Middle frontal gyrus (tissue), 1 donor: Measurements from ENCODE around the gene YARS1.

ENCODE experiments used
- DNase-seq: peaks from one replicate; pipeline ENCODE4 v3.0.0-alpha.2; 2015; ENCODE audit warnings: low spot score; ENCODE audit errors: extremely low spot score

The YARS1 gene

DNA sequence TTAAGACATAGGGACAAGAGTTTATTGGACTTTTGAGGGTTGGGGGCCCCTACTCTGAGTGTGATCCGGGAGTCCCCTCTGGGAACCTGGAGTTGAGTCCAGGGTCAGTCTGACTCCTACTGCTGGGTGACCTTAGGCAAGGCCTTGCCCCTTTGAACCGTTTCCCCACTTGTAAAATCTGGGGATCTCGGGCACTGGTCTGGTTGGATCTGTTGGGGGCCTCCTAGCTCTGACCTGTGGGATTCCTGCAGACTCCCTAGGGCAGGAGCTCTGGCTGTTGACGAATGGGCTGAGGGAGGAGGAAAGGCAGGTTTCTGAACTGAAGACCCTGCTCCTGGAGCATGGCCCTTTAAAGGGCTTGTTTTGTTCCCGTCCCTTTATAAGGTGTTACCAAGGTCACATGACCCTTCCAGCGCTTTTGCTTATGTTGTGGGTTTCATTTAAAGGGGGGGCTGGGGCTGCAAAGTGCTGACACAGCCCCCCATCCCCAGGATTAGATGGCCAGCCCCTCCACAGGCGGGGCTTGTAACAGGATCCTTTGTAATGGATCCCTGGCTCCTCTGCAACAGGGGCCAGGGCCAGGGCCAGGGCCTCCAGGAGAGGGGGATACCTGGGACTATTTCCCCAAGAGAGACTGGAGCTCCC lies 50.7 kb downstream of the YARS1 start:
- DNase-seq = no peak

DNA sequence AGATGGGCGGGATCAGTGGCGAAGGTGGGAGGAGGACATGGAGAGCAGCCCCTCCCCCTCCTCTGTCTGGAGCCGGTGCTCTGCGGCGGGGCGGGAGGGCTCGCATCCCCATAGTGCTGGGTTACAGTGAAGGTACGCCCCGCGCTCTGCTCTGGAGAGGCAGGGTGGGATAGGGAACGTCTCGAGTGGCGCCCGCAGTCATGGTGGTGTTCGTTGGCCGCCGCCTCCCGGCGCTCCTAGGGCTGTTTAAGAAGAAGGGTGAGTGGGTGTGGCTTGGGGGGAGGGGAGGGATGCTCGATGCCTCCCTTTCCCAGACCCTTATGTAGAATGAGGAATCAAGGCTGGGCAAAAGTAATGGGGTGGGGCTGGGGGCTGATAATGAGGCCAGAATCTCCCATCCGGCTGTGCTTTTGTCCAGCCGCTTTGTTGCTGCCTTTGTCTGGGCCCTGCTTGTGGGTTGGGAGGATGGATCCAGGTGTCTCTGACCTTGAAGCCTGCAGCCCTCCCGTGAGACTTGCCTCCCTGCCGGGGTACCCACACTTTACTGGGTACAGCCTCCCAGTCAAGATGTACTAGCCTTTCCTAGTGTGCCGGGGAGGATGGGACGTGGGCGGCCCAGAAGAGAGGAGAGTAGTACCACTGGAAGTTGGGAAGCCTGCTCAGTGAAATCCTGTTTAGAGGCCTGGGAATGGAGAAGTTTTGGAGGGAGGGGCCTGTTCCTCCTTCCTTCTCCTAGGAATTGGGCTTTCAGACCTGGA lies 51.4 kb downstream of the YARS1 start:
- no peak for DNase-seq

DNA sequence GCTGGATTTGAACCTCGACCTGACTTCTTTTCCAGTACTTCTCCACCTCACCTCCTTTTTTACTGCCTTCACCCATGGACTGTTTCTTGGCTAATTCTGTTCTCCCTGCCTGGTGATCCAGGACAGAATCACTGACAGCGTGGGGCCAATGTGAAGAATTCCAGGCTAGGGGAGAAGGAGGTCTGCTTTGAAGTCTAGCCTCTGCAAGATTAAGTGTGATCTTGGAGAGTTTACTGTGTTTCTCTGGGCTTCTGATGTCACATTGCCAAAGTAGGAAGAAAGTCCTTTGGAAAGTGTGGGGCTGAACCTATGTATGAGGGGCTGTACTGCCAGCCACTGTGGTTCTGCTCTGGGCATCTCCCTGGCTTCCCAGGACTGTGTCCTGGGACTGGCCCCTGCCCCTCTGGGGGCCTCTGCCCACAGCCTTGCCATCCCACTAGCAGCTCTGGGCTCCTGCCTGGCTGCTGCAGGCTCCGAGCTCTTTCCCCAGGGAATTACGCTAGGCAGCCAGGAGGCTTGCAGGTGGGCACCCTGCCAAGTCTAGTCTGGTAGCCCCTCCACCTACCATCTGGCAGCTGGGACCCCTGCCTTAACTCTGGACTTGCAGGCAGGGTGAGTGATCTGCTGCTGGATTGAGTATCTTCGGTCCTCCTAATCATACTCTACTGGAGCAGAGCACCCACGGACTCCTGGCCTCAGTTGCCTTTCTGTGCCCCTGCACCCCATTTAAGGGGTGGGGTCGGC lies 52.2 kb downstream of the YARS1 start:
- DNase-seq = no peak

DNA sequence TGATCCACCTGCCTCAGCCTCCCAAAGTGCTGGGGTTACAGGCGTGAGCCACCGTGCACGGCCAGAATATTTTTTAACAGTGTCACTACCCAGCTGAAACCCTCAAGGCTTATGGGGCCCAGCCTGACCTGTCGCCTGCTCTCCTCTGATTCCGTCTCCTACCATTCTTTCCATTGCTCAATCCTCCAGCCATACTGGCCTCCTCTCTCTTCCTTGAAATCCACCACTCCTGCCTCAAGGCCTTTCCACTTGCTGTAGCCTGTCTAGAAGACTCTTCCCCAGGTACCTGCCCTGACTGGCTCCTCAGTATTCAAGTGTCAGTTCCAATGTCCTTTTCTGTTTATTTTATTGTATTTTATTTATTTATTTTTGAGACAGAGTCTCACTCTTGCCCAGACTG lies 53.9 kb downstream of the YARS1 start:
- DNase-seq = no peak

DNA sequence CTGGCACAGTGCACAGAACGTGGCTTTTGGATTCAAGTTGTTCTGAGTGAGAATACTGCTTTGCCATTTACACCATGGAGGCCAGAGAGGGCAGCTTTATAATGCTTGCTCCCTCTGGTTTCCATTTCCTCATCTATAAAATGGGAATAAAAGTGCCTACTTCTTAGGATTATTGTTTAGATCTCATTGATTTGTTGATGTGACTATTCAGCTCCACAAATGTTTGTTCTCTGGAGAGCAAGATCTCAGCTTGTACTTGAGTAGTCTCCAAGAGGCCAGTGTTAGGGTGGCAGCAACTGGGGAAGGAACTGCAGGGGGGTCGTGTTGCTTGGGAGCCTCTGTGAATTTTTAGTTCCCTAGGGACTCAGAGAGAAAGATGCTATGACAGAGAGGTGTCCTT lies 55.2 kb downstream of the YARS1 start:
- DNase-seq = no peak

DNA sequence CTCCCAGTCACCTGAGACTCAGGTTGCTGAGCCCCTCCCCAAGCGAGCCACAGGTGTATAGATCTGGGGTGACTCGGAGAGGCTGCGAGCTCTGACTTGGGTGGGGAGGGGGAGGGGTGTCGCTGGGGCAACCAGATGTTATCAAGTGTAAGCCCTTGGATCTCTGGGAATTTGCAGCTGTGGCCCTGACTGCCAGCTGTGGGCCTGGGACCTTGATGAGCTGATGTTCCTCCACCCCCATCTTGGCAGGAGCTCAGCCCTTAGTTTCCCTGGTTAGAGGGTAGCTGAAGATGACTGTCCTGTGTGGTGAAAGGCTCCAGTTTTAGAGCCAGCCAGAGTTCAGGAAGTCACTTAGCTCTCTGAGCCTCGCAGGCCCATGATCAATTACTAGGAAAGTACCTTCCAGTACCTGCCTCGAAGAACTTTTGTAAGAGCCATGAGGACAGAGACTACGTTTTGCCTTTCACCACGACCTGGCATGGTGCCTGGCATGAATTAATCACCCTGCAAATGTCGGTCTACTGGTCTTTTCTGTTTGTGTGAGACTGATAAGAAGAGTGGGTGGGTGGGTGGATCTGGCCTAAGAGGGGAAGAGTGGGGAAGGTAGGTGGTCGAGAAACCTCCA lies 55.8 kb downstream of the YARS1 start:
- DNase-seq = no peak

DNA sequence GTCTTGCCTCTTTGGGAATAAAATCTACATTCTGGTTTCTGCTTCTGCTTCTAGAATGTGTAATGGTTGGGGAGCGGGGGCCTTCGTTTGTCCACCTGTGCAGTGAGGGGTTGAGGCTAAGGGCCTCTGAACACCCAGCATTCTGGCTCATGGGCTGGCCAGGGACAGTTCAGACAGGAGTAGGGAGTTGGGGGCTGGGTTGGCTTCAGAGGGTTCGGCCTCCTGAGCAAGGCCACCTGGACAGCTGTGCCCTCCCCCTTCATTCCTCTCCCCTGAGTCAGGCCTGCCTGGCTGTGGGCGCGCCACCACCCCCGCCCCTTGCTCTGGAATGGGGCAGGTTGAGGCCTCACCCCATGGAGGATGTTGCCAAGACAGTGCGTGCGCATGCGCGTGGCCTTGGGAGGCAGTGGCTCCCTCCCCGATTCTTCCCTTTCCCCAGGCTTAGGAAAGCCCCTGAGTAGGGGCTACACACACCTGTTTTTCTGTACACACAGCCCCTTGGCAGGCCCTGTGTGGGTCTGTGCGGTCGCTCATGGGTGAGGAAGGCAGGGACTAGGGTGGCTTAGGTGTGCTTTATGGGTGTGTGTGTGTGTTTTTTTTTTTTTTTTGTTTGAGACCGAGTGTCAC lies 57.0 kb downstream of the YARS1 start:
- no peak for DNase-seq

DNA sequence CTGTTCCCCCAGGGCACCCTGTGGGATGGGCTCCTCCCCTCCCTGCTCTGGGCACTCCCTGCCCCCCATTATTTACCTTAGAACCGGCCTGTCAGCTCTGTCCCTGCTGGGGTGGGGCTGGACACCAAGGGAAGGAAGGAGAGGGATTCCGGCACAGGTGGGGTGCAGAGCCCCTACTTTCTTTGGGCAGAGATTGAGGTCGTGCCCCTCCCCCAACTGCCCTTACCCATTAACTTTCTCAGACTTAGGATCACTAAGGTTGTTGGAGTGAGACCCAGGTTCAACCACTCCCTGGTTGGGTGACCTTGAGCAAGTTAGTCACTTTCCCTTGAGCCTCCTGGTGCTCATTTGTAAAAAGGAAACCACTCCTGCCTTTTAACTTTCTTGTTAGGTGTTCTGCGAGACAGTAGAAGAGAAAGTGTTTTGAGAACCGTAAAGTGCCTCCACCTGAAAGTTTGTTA lies 57.6 kb downstream of the YARS1 start:
- DNase-seq = no peak

DNA sequence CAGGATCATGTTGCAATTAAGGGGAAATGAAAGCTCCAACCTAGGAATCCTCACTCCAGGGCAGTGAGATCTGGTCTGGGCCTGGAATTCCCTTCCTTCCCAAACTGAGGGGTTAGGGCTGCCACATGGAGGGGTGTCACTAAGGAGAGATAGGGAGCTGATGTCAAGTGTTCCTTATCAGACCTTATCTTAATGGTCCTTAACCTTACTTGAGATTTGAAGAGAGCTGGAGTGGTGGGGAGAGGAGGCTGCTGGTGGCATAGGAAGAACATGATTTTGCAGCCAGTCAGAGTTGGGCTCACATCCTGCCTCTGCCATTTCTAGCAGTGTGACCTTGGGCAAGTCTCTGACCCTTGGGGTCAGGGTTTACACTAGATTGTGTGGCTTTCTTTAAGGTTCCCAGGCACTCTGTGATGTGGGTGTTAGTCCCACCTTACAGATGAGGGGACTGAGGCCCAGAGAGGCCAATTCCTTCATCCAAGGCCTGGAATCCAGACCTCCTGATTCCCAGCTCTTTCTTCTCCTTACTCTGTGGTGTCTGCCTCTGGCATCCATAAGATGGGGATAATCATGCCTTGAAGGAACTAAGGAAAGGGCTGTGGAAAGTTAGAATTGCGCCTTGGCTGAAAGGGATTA lies 58.2 kb downstream of the YARS1 start:
- DNase-seq = no peak

DNA sequence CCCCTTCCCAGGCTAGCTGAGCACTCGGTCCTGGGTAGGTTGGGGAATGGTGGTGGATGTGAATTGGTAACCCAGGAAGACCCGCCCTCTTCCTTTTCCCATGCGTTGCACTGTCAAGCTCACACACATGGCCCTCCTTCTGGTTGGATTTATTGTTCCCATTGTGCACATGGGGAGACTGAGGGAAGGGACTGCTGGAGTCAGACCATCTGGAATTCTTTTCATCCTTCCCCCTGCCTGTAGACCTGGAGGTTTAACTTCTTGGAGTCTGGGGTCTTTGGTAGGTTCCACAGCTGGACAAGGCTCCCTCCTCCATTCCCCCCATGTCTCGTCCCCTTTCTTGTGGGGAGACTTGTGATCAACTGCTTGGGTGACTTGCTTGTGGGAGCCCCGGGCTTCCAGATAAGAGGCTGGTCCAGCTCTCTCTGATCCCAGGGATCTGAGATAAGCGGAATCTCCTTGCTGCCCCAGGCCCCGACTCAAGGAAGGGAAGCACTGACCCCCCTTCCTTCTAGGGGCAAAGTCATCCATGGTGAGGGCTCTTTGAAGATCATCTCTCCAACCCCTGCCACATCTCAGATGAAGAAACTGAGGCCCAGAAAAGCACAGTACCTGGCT lies 58.9 kb downstream of the YARS1 start:
- DNase-seq = no peak

DNA sequence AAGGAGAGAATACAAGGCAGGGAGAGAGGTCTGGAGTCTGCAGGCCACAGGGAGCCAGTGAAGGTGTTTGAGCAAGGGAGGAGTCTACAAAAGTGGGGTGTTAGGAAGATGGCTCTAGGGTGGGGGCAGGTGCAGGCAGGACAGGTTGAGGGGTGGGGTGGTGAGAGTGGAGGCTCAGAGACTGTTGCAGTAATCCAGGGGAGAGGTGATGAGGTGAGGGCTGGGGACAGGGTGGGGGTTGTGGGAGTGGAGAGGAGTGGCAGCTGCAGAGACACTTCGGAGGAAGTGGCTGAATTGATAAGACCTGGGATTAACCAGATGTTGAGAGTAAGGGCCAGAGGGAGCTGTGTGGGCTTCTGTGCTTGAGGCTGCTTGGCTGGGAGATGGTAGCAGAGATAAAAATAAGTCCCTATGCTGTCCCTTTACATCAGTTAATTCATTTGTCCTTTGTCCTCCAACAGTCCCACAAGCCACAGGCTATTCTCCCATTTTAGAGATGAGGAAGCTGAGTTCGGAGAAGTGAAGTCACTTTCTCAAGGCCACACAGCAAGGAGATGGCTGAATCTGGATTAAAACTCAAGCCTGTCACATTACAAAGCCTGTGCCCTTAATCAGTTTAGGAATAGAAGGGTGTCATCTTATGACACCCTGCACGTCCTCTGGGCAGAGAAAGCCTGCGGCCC lies 59.8 kb downstream of the YARS1 start:
- DNase-seq = no peak

DNA sequence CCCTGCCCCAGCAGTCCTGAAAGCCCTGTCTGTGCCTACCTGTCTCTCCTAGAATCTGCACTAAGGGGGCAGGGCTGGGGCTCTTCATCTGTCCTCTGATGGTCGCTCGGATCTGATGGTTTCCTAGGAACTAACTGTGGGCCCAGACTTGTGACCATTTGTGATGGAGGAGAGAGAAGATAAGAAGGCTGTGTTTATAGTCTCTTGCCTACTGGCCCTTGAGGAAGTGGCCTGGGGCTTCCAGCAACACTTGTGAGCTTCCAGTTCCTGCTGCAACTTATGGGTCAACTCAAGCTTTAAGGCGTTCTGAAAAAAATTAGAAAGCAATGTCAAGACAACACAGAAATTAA lies 61.4 kb downstream of the YARS1 start:
- no peak for DNase-seq

DNA sequence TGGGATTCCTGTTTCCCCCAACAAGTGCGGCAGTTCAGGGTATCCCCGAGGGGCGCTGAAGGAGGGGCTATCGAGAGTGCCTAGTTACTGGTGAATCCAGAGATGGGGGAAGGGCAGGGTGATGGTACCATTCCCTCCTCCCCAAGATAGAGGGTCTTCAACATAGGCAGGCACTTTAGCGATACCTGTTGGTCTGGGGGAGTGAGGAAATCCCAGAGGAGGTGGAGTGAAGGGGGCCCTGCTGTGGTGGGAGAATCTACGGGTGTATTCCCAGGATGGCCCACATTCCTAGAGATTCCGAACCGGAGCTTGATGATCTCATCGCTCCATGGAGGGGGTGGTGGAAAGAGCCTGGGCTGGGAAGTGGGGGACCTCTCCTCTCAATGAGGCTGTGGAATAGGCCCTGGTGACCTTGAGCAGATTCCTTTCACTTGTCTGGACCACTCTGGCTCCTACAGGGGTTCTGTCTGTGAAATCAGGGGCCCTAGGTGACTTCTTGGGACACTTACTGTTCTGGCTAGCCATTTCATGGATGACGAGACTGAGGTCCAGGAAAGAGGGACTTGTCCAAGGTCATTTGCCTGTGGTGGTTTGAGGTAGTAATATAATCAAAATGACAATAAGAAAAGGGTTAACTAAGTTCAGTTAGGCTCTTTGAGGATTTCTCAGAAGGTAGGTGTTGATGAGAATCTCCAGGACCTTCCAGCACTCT lies 61.9 kb downstream of the YARS1 start:
- DNase-seq = no peak

DNA sequence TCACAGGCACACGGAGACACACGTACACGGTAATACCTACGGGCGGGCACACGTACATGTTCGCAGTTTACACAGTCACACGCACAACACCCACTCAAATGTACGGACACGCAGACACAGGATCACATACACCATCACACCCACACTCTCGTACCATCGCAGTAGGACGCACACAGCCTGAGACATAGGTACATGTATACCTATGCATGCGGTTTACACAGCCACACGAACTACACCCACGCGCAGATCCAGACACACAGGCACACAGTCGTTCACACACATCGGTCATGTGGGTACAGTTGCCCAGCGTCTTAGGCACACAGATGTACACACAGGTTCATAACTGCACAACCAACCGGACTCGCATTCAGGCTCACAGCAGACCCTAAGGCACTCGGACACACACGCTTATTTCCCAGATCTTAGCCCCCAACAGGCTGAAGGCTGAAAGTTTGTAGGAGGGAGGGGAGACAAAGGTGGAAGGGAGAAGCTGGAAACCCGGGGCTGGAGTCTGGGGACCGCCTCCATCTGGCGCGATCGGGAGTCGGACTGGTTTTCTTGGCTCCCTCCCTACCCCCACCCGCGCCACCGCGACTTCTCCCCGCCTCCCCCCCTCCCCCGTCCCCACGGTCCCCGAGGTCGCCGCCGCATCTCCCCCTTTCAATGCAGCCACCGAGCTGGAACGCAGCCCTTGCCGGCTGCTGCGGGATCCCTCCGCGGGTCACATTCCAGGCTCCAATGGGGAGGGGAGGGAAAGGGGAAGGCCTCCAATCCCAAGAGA lies 62.7 kb downstream of the YARS1 start:
- no peak for DNase-seq

DNA sequence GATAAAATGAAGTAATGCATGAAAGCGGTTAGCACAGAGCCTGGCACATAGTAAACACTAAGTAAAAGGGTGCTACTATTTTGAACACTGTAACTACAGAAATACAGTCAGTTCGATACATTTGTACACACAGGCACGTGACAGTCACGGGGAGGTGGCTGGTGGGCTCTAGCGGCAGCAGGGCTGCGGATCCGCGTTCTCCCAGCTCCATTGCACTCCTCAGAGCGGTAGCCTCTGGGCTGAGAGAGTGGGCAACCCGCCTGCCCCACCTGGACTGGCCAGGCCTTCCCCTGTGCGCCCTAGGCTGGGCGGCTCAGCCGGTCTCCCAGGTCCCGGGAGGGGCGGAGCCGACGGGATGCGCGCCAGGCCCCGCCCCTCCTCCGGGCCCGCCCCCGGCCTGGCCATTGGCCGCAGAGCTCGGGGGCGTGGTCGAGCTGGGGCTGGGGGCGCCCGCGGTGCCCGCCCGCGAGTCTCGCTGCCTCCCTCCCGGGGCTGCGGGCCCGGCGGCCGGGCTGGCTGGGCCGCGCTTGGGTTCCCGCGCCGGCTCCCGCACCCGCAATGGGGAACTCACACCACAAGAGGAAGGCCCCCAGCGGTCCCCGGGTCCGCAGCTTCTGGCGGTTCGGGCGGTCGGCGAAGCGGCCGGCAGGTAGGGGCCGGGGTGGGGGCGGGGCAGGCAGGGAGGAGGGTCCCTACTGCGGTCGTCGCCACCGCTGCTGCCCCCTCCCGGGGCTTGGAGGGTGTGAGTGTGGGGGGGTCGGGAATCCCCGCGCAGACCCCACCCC lies 63.4 kb downstream of the YARS1 start:
- DNase-seq = peak; percentile 36

DNA sequence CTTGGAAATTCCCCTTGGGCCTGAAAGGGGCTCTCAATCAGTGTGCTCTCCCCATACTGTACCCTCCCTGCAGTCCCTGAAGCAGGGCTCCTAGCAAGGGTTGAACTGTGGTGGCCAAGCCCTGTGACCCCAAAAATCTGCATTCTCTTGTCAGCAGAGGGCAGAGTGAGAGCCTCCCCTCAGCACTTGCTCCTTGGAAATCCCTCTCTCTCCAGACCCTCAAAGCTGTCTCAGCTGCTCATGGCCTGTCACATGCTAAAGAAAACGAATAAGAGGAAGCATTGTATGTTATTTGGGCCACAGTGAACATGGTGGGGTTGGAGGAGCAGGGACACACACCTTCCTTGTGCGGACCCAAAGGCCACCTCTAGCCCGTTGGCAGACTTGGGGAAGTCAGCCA lies 67.4 kb downstream of the YARS1 start:
- no peak for DNase-seq

DNA sequence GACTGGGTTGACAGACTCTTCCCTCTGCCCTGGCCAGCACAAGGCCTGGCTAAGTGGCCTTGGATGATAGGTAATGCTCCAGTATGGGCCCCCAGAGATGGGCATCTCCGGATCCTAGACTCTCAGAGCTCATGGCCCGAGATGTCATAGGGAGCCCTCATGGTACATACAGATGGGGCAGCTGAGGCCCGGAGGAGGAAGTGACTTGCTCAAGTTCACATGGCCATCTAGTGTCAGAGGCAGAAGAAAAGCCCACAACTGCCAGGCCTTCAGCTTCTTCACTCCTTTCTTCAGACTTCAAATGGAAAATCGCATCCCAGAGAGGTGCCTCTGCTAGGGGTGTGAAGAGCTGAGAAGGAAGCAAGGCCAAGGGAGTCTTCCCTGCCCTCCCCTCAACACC lies 67.8 kb downstream of the YARS1 start:
- DNase-seq = no peak

DNA sequence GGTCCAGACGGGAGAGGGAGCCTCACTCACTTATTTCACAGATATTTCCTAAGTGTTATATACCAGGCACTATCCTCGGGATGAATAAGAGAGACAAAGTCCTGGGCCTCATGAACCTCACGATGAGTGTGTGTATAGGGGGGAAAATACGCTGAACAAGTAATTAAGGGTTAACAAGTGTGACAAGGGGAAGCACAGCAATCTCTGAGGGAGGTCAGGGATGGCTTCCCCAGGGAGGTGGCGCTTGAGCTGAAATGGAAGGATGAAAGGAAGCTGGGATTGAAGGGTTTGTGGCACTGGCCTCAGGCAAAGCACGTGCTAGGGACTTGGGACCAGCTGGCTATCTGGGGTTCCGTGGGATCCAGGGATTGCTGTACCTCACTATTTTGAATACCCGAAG lies 68.2 kb downstream of the YARS1 start:
- no peak for DNase-seq
